ENCODE measurements around the gene ANGPTL2. TPM values are rescaled to one million over a fixed set of nuclear protein-coding genes. Genes with fewer than 3 reads are reported as not detected.

Gene ANGPTL2
- total RNA-seq, 3 donors from 2014 or later: 4.1 to 50.9 (median 11.6) TPM

- intact Hi-C loops (cut with DNase I, micrococcal nuclease): no loop called here
- H3K36me3 ChIP-seq (ENCODE audit: low read depth): no peaks in the 10 kb centered on the region
- no peak for DNase-seq
- no peak for ATAC-seq
- H3K9me3 ChIP-seq: no peaks in the 10 kb centered on the region
- peaks cover 8% of the 10 kb centered on the region for H3K4me1 ChIP-seq (ENCODE audit: low read depth)
- no peak overlapping the region for H3K4me3 ChIP-seq
- no peak for TF ChIP-seq CTCF (IDR thresholded peaks at IDR 0.05)
These were observed 71.8 kb downstream of the ANGPTL2 start for GRCh38 chr9:127050591-127051001.

DNA sequence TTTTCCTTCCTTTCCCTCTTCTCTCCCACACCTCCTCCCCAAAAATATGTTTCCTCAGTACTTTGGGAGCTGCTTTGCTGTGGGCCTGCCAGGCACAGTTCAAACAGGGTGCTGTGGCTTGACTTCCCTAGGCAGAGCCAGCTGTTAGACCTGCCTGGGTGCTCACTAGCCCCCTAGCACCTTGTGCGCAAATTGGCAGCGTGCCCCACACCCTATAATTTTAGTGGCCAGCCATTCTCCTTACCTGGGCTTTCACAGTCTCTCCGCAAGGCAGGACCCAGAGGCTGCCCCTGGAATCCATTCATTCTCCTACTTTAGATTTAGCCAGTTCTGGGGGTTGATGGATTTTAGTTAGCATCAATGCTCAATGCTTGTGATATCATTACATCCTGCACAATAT lies 72.3 kb downstream of the ANGPTL2 start:
- Histone ChIP-seq H3K4me1 (ENCODE audit: low read depth) (peaks cover 8% of the 10 kb centered on the region), H3K4me3 (no peak overlapping the region), H3K9me3 (no peaks in the 10 kb centered on the region), H3K36me3 (ENCODE audit: low read depth) (no peaks in the 10 kb centered on the region)
- ATAC-seq: no peak
- no peak for TF ChIP-seq CTCF (IDR thresholded peaks at IDR 0.05)
- no peak for DNase-seq
- intact Hi-C loops (cut with DNase I, micrococcal nuclease): no loop called here

GRCh38 chr9:127049581-127049980 lies 72.9 kb downstream of the ANGPTL2 start:
- TF ChIP-seq CTCF (IDR thresholded peaks at IDR 0.05): no peak
- no peaks in the 10 kb centered on the region for H3K9me3 ChIP-seq
- no peaks in the 10 kb centered on the region for H3K36me3 ChIP-seq (ENCODE audit: low read depth)
- H3K4me3 ChIP-seq: no peak overlapping the region
- intact Hi-C loops (cut with DNase I, micrococcal nuclease): no loop called here
- peaks cover 8% of the 10 kb centered on the region for H3K4me1 ChIP-seq (ENCODE audit: low read depth)
- no peak for ATAC-seq
- DNase-seq: no peak

- DNase-seq (peak in 1 of 3 donors; percentile 42), ATAC-seq (peak; percentile 89)
- intact Hi-C loops (cut with DNase I, micrococcal nuclease): no loop called here
- H3K4me1 ChIP-seq (ENCODE audit: low read depth): peaks cover 8% of the 10 kb centered on the region
- no peak for TF ChIP-seq CTCF (IDR thresholded peaks at IDR 0.05)
- no peak overlapping the region for H3K4me3 ChIP-seq
- H3K9me3 ChIP-seq: no peaks in the 10 kb centered on the region
- no peaks in the 10 kb centered on the region for H3K36me3 ChIP-seq (ENCODE audit: low read depth)
These were observed 73.4 kb downstream of the ANGPTL2 start for GRCh38 chr9:127049044-127049443.

GRCh38 chr9:127047971-127048370 lies 74.5 kb downstream of the ANGPTL2 start:
- no peaks in the 10 kb centered on the region for H3K9me3 ChIP-seq
- H3K4me1 ChIP-seq (ENCODE audit: low read depth): peaks cover 8% of the 10 kb centered on the region
- H3K36me3 ChIP-seq (ENCODE audit: low read depth): no peaks in the 10 kb centered on the region
- intact Hi-C loops (cut with DNase I, micrococcal nuclease): no loop called here
- DNase-seq (no peak), ATAC-seq (no peak)
- TF ChIP-seq CTCF (IDR thresholded peaks at IDR 0.05): no peak
- H3K4me3 ChIP-seq: no peak overlapping the region

GRCh38 chr9:127045148-127045547 lies 77.3 kb downstream of the ANGPTL2 start:
- Histone ChIP-seq H3K4me3 (no peak overlapping the region), H3K4me1 (ENCODE audit: low read depth) (peaks cover 8% of the 10 kb centered on the region), H3K9me3 (no peaks in the 10 kb centered on the region), H3K36me3 (ENCODE audit: low read depth) (no peaks in the 10 kb centered on the region)
- intact Hi-C loops (cut with DNase I, micrococcal nuclease): no loop called here
- no peak for ATAC-seq
- TF ChIP-seq CTCF (IDR thresholded peaks at IDR 0.05): no peak
- DNase-seq: no peak

Data from mucosa of descending colon (tissue), 3 donors.